B cell (primary cell): ENCODE measurements around the gene CTR9. TPM values are rescaled to one million over a fixed set of nuclear protein-coding genes. Genes with fewer than 3 reads are reported as not detected.

ENCODE experiments used
- ATAC-seq: fragments of 200-7000 bp; cut with Tn5 transposase; one replicate; pipeline ENCODE4 v1.10.0; 2021; ENCODE audit warnings: low read depth, mild to moderate bottlenecking, moderate number of reproducible peaks, moderate library complexity
- CTCF ChIA-PET: fragments of 350-600 bp; sonication (Branson Sonifier 250); formaldehyde crosslinking; loops from one replicate; lab custom pipeline; 2021; ENCODE audit warnings: antibody characterized with exemption, inconsistent platforms; lab: Charles Lee
- POLR2A ChIA-PET: fragments of 350-600 bp; sonication (Branson Sonifier 250); formaldehyde crosslinking; loops from one replicate; lab custom pipeline; 2021; ENCODE audit warnings: antibody characterized with exemption; lab: Charles Lee
- DNase-seq: peaks from one replicate; pipeline ENCODE4 v3.0.0; 2013
- H2AFZ ChIP-seq: 2 replicates; pipeline ENCODE4 v1.6.1; 2012; ENCODE audit warnings: mild to moderate bottlenecking, low read depth, low read length; ENCODE audit not compliant: insufficient read depth, poor library complexity, severe bottlenecking
- H3K27ac ChIP-seq, 2 donors: 1 replicate in 1 of 2; 2 replicates in 1 of 2; pipeline ENCODE4 v1.5.1; 2012 to 2013; ENCODE audit warnings: low read length in 2 of 2, mild to moderate bottlenecking in 2 of 2, moderate library complexity in 1 of 2
- H3K27me3 ChIP-seq, 4 experiments: fragments of 200-600 bp in 1 of 4; sonication (generic) in 1 of 4; replicated peaks in 1 of 4; 1 replicate in 2 of 4; 2 replicates in 2 of 4; pipeline versions ENCODE4 v1.6.1 to v1.7.0; 2013 to 2016; ENCODE audit warnings: low read length in 3 of 4, mild to moderate bottlenecking in 2 of 4, mixed read lengths in 1 of 4, moderate library complexity in 1 of 4; ENCODE audit not compliant: insufficient read depth in 4 of 4, control insufficient read depth in 3 of 4; ENCODE audit errors: control extremely low read depth in 1 of 4
- H3K36me3 ChIP-seq, 2 experiments: replicated peaks in 1 of 2; 1 replicate in 1 of 2; 2 replicates in 1 of 2; pipeline versions ENCODE4 v1.6.1 to v1.7.1; 2013; ENCODE audit warnings: low read length in 1 of 2; ENCODE audit not compliant: insufficient read depth in 2 of 2, control insufficient read depth in 1 of 2; ENCODE audit errors: control extremely low read depth in 1 of 2, extremely low read depth in 1 of 2
- H3K4me1 ChIP-seq, 2 donors: fragments of 200-600 bp in 1 of 2; sonication (generic) in 1 of 2; 1 replicate in 1 of 2; 2 replicates in 1 of 2; pipeline versions ENCODE4 v1.5.1 to v1.6.1; 2013 to 2017; ENCODE audit warnings: low read length in 2 of 2; ENCODE audit not compliant: control insufficient read depth in 2 of 2, insufficient read depth in 2 of 2
- H3K4me2 ChIP-seq: replicated peaks from 2 replicates; pipeline ENCODE3; 2012; ENCODE audit warnings: mild to moderate bottlenecking, low read depth, low read length; ENCODE audit not compliant: poor library complexity, severe bottlenecking
- H3K4me3 ChIP-seq, 5 experiments: fragments of 200-600 bp in 1 of 5; sonication (generic) in 1 of 5; 1 replicate in 3 of 5; 2 replicates in 2 of 5; pipeline versions ENCODE4 v1.5.1 to v1.7.0; 2011 to 2016; ENCODE audit warnings: low read length in 4 of 5, mild to moderate bottlenecking in 4 of 5, low read depth in 2 of 5, control low read depth in 1 of 5, moderate library complexity in 1 of 5; ENCODE audit not compliant: insufficient read depth in 1 of 5; ENCODE audit errors: control extremely low read depth in 1 of 5, extremely low read depth in 1 of 5
- H3K79me2 ChIP-seq: fragments of 200-600 bp; sonication (generic); one replicate; pipeline ENCODE4 v1.6.0; 2016; ENCODE audit warnings: low read length; ENCODE audit not compliant: control insufficient read depth, insufficient read depth
- H3K9ac ChIP-seq: fragments of 200-600 bp; sonication (generic); 2 replicates; pipeline ENCODE4 v1.6.1; 2017; ENCODE audit warnings: mild to moderate bottlenecking, low read length, moderate library complexity
- H3K9me3 ChIP-seq, 3 donors: one replicate each; pipeline versions ENCODE4 v1.6.1 to v1.7.1; 2013; ENCODE audit warnings: low read length in 2 of 3; ENCODE audit not compliant: control insufficient read depth in 2 of 3, insufficient read depth in 1 of 3; ENCODE audit errors: control extremely low read depth in 1 of 3
- H4K20me1 ChIP-seq: 2 replicates; pipeline ENCODE4 v1.6.0; 2012; ENCODE audit warnings: mild to moderate bottlenecking, low read length; ENCODE audit not compliant: insufficient read depth, control insufficient read depth, poor library complexity, severe bottlenecking
- H3K27ac Mint-ChIP-seq: one replicate; pipeline ENCODE4 v1.8.0; 2021; ENCODE audit warnings: mixed read lengths
- H3K27me3 Mint-ChIP-seq: one replicate; pipeline ENCODE4 v1.8.0; 2021; ENCODE audit warnings: mixed read lengths
- H3K4me1 Mint-ChIP-seq: one replicate; pipeline ENCODE4 v1.8.0; 2021; ENCODE audit warnings: mixed read lengths
- H3K4me3 Mint-ChIP-seq: one replicate; pipeline ENCODE4 v1.8.0; 2021; ENCODE audit warnings: mixed read lengths
- H3K9me3 Mint-ChIP-seq: one replicate; pipeline ENCODE4 v1.8.0; 2022; ENCODE audit warnings: mixed read lengths; ENCODE audit not compliant: insufficient read depth
- EZH2 ChIP-seq: IDR thresholded peaks from 2 replicates; pipeline ENCODE4 v1.6.1; 2012; ENCODE audit warnings: borderline replicate concordance, low read depth, mild to moderate bottlenecking, moderate library complexity, low read length; ENCODE audit not compliant: insufficient read depth, poor library complexity, severe bottlenecking
- WGBS: methylation state at CpG from one replicate; pipeline ENCODE4 v1.1.5; 2013; ENCODE audit warnings: missing lambda C conversion rate; ENCODE audit not compliant: insufficient coverage; 5-methylcytosine and 5-hydroxymethylcytosine counted together
- intact Hi-C: fragments of 100-400 bp; cut with micrococcal nuclease; formaldehyde crosslinking; loops from one replicate; pipeline ENCODE4 v1.10.0; 2022
- polyA plus RNA-seq: library from polyadenylated mRNA; depleted of rRNA; stranded (reverse); fragments of >200 nt; gene quantifications from 2 replicates; pipeline ENCODE4 v1.2.3, GENCODE V29; 2012
- total RNA-seq, 2 donors: library from RNA; stranded (reverse); fragments of 120-200 nt in 1 of 2; gene quantifications; 1 replicate in 1 of 2; 2 replicates in 1 of 2; pipeline versions ENCODE4 v1.2.3 to v1.2.4, GENCODE V29; 2013 to 2022
- TF ChIP-seq, protein P1 (sequence below): fragments of 200-600 bp; IDR thresholded peaks from one replicate; pipeline ENCODE4 v1.8.0; 2022; ENCODE audit warnings: antibody characterized with exemption, mild to moderate bottlenecking

The CTR9 gene
- total and polyA plus RNA-seq, 2 donors (not counting 1 experiment from before 2014, with no cell fraction given), result 9.0 to 46.7 TPM

GRCh38 chr11:10807493-10808234 lies 56.6 kb downstream of the CTR9 start:
- ChIA-PET POLR2A (interaction anchor here (0.8 to 3.7 kb wide), 8 partner anchors 9 to 1347 kb away, joined by 4 to 147 read pairs (median 8); partner anchors contain the start of genes CTR9, ZBED5 and ZNF143), CTCF (interaction anchor here (2.3 to 2.5 kb wide), 2 partner anchors 15 to 126 kb away, joined by 8 to 11 read pairs; no protein-coding TSS in a partner anchor)
- H3K27ac ChIP-seq, result peak overlapping the region; percentile 92 to 96
- H3K4me3 ChIP-seq, result peak overlapping the region; percentile 89 to 97 (median 94)
- H3K27ac Mint-ChIP-seq, result peak overlapping the region; percentile 99
- peaks cover 50% of the 10 kb centered on the region for H3K79me2 ChIP-seq
- no peak for TF ChIP-seq EZH2
- TF ChIP-seq, protein P1, sequence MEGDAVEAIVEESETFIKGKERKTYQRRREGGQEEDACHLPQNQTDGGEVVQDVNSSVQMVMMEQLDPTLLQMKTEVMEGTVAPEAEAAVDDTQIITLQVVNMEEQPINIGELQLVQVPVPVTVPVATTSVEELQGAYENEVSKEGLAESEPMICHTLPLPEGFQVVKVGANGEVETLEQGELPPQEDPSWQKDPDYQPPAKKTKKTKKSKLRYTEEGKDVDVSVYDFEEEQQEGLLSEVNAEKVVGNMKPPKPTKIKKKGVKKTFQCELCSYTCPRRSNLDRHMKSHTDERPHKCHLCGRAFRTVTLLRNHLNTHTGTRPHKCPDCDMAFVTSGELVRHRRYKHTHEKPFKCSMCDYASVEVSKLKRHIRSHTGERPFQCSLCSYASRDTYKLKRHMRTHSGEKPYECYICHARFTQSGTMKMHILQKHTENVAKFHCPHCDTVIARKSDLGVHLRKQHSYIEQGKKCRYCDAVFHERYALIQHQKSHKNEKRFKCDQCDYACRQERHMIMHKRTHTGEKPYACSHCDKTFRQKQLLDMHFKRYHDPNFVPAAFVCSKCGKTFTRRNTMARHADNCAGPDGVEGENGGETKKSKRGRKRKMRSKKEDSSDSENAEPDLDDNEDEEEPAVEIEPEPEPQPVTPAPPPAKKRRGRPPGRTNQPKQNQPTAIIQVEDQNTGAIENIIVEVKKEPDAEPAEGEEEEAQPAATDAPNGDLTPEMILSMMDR, result no peak
- H3K9me3 ChIP-seq, result no peaks in the 10 kb centered on the region
- intact Hi-C loops, result loop anchor here (1.0 to 5.0 kb wide), 7 partner anchors 15 to 1347 kb away; partner anchors contain the start of genes CTR9, RNF141, USP47 and ZBED5
- no peaks in the 10 kb centered on the region for H3K27me3 Mint-ChIP-seq
- no peak for DNase-seq
- H2AFZ ChIP-seq, result peak overlapping the region; percentile 99
- H4K20me1 ChIP-seq, result peaks cover 29% of the 10 kb centered on the region
- ATAC-seq, result peak; percentile 2
- peaks cover 43% of the 10 kb centered on the region for H3K4me1 Mint-ChIP-seq
- H3K9me3 Mint-ChIP-seq, result no peaks in the 10 kb centered on the region
- peaks cover 24 to 26% of the 10 kb centered on the region in 2 donors for H3K4me1 ChIP-seq
- H3K9ac ChIP-seq, result peak overlapping the region; percentile 98
- H3K36me3 ChIP-seq, result peaks cover 9 to 45% of the 10 kb centered on the region in 2 experiments
- no peaks in the 10 kb centered on the region for H3K27me3 ChIP-seq
- H3K4me3 Mint-ChIP-seq, result peak overlapping the region; percentile 99
- H3K4me2 ChIP-seq, result peak overlapping the region; percentile 94
- 0% methylated on average over 39 of the region's 39 CpGs for WGBS

GRCh38 chr11:10808235-10808552 lies 57.1 kb downstream of the CTR9 start:
- POLR2A ChIA-PET, result interaction anchor here (0.6 to 3.7 kb wide), 14 partner anchors 8 to 1347 kb away, joined by 3 to 147 read pairs (median 6); partner anchors contain the start of genes CTR9, USP47, ZBED5 and ZNF143
- CTCF ChIA-PET, result interaction anchor here (0.7 to 3.9 kb wide), 8 partner anchors 15 to 1035 kb away, joined by 3 to 27 read pairs (median 6); partner anchors contain the start of gene ZBED5
- no peaks in the 10 kb centered on the region for H3K9me3 ChIP-seq
- Mint-ChIP-seq H3K4me1 (peaks cover 43% of the 10 kb centered on the region), H3K4me3 (peak overlapping the region; percentile 99), H3K27ac (peak overlapping the region; percentile 99), H3K27me3 (no peaks in the 10 kb centered on the region), H3K9me3 (no peaks in the 10 kb centered on the region)
- peak overlapping the region; percentile 98 for H3K9ac ChIP-seq
- DNase-seq (no peak), ATAC-seq (no peak)
- H3K79me2 ChIP-seq, result peaks cover 49% of the 10 kb centered on the region
- peak overlapping the region; percentile 92 to 96 for H3K27ac ChIP-seq
- peaks cover 24 to 26% of the 10 kb centered on the region in 2 donors for H3K4me1 ChIP-seq
- WGBS, result under 1% methylated on average over 36 of the region's 36 CpGs
- peak overlapping the region; percentile 94 for H3K4me2 ChIP-seq
- H4K20me1 ChIP-seq, result peaks cover 24% of the 10 kb centered on the region
- H3K27me3 ChIP-seq, result no peaks in the 10 kb centered on the region
- peaks cover 6 to 39% of the 10 kb centered on the region in 2 experiments for H3K36me3 ChIP-seq
- TF ChIP-seq, protein P1, result no peak
- no peak for TF ChIP-seq EZH2
- H3K4me3 ChIP-seq, result peak overlapping the region; percentile 89 to 97 (median 94)
- intact Hi-C loops, result loop anchor here (1.0 to 5.0 kb wide), 7 partner anchors 15 to 1347 kb away; partner anchors contain the start of genes CTR9, RNF141, USP47 and ZBED5
- peak overlapping the region; percentile 99 for H2AFZ ChIP-seq
